Mucosa of descending colon (tissue), 3 donors: ENCODE results near the gene SLC38A10. TPM values are rescaled to one million over a fixed set of nuclear protein-coding genes. Genes with fewer than 3 reads are reported as not detected.

Experiments
- ATAC-seq: fragments of 200-7000 bp; cut with Tn5 transposase; one replicate; pipeline ENCODE4 v1.9.1; 2020; ENCODE audit warnings: mild to moderate bottlenecking, moderate library complexity
- DNase-seq, 3 donors: peaks; one replicate each; pipeline ENCODE4 v3.0.0-alpha.2; 2020
- H3K36me3 ChIP-seq: fragments of 200-600 bp; one replicate; pipeline ENCODE4 v1.8.0; 2021; ENCODE audit warnings: low read depth, mild to moderate bottlenecking
- H3K4me1 ChIP-seq: fragments of 200-600 bp; one replicate; pipeline ENCODE4 v1.8.0; 2021; ENCODE audit warnings: low read depth, mild to moderate bottlenecking
- H3K4me3 ChIP-seq: fragments of 200-600 bp; one replicate; pipeline ENCODE4 v1.8.0; 2021; ENCODE audit warnings: mild to moderate bottlenecking
- H3K9me3 ChIP-seq: fragments of 200-600 bp; one replicate; pipeline ENCODE4 v1.8.0; 2021; ENCODE audit warnings: mild to moderate bottlenecking
- intact Hi-C, 2 donors: fragments of 100-400 bp; cut with DNase I in 1 of 2; cut with micrococcal nuclease in 1 of 2; formaldehyde crosslinking; loops; one replicate each; pipeline versions ENCODE4 v1.11.0 to v1.11.1; 2022; cut with DNase I, micrococcal nuclease
- total RNA-seq, 3 donors: library from RNA; stranded (reverse); fragmentation: NEBNext Ultra II Directional in 2 of 3; extraction: Animal tissue kit (Norgen Biotek cat#: 25700) in 2 of 3; gene quantifications; one replicate each; pipeline versions ENCODE4 v1.2.1 to v1.2.4, GENCODE V29; 2021 to 2023
- TF ChIP-seq, protein P1 (sequence below): fragments of 200-600 bp; IDR thresholded peaks from one replicate; pipeline ENCODE4 v1.8.0; 2022; ENCODE audit warnings: antibody characterized with exemption, mild to moderate bottlenecking
- donor health status: DM: no; HTN: no; CAD: no; lungs with moderate emphysema.
- donor health status: DM: no; HTN: no; CAD: no.
- donor health status: DM: no; HTN: yes; CAD: no.

Gene SLC38A10
- total RNA-seq, 3 donors from 2014 or later, result 77.0 to 95.3 (median 94.0) TPM

DNA sequence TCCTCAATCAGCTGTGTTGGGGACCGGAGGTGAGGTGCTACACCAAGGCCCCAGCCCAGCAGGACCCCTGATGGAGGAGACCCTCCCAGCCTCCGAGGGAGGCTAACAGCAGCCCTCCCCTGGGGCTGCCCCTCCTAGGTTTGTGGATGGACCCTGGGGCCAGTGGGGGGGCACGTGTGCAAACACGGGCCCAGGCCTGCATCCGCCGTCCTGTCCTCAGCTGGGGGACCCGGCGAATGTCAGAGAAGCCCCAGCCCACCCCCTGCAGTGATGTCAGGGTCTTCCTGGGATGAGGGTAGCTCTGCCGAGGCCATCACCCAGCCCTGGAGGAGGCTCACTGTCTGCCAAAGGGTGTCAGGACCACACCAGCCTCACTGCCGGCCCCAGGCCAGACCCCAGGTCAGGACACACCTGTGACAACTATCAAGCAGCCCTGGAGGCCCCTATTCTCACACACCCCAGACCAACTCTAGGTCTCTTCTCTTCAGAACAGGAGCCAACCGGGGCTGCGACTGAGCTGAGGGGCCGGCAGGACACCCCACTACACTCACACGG lies 99.1 kb downstream of the SLC38A10 start:
- no peak overlapping the region for H3K4me3 ChIP-seq
- no peak for ATAC-seq
- no peak for DNase-seq
- H3K4me1 ChIP-seq, result no peaks in the 10 kb centered on the region
- no peaks in the 10 kb centered on the region for H3K36me3 ChIP-seq
- intact Hi-C loops, result no loop called here
- H3K9me3 ChIP-seq, result no peaks in the 10 kb centered on the region
- TF ChIP-seq, protein P1, sequence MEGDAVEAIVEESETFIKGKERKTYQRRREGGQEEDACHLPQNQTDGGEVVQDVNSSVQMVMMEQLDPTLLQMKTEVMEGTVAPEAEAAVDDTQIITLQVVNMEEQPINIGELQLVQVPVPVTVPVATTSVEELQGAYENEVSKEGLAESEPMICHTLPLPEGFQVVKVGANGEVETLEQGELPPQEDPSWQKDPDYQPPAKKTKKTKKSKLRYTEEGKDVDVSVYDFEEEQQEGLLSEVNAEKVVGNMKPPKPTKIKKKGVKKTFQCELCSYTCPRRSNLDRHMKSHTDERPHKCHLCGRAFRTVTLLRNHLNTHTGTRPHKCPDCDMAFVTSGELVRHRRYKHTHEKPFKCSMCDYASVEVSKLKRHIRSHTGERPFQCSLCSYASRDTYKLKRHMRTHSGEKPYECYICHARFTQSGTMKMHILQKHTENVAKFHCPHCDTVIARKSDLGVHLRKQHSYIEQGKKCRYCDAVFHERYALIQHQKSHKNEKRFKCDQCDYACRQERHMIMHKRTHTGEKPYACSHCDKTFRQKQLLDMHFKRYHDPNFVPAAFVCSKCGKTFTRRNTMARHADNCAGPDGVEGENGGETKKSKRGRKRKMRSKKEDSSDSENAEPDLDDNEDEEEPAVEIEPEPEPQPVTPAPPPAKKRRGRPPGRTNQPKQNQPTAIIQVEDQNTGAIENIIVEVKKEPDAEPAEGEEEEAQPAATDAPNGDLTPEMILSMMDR, result no peak

Other genes with a start within 250 kb of the SLC38A10 start
- gene PVALEF, start 129.8 kb downstream of the SLC38A10 start, total RNA-seq, result not detected
- 10 to 100 TPM in 2 of 3 donors, 1 to 10 TPM in 1; 9.9 to 23.8 (median 15.6) TPM for gene AATK, start 129.1 kb downstream of the SLC38A10 start, total RNA-seq
- gene CEP131, start 72.3 kb downstream of the SLC38A10 start, total RNA-seq, result 1 to 10 TPM; 5.7 to 9.3 (median 8.7) TPM
- gene TEPSIN, start 56.3 kb downstream of the SLC38A10 start, total RNA-seq, result 10 to 100 TPM; 37.4 to 60.2 (median 50.0) TPM
- gene NDUFAF8, start 56.0 kb downstream of the SLC38A10 start, total RNA-seq, result 10 to 100 TPM; 24.5 to 31.6 (median 31.2) TPM
- gene BAHCC1, start 100.2 kb upstream of the SLC38A10 start, total RNA-seq, result 10 to 100 TPM; 14.0 to 27.4 (median 16.5) TPM
- 1,000 to 10,000 TPM; 1,922 to 4,060 (median 3,184) TPM for gene ACTG1, start 217.5 kb upstream of the SLC38A10 start, total RNA-seq
- 1 to 10 TPM; 1.6 to 4.0 (median 2.5) TPM for gene FSCN2, start 233.1 kb upstream of the SLC38A10 start, total RNA-seq